GM12878 (cell line): ENCODE data around the gene UBE2E2. TPM values are rescaled to one million over a fixed set of nuclear protein-coding genes. Genes with fewer than 3 reads are reported as not detected.

Source experiments
- ATAC-seq: fragments of 200-7000 bp; cut with Tn5 transposase; 3 replicates; pipeline ENCODE4 v1.9.1; 2020; ENCODE audit warnings: mild to moderate bottlenecking, moderate library complexity
- BruUV-seq: library from RNA; stranded (reverse); fragments of 400-500 nt; replicated peaks from 2 replicates; lab custom pipeline; 2021; lab: Mats Ljungman, UMichigan
- CTCF ChIA-PET: fragments of 300-600 bp; sonication (Branson Sonifier 250); formaldehyde crosslinking; extraction: SDS; loops from one replicate; lab custom pipeline; 2021; ENCODE audit warnings: inconsistent platforms; lab: Yijun Ruan, JAX
- POLR2A ChIA-PET: fragments of 350-600 bp; formaldehyde crosslinking; extraction: SDS; loops from one replicate; lab custom pipeline; 2021; ENCODE audit warnings: inconsistent platforms; lab: Charles Lee
- RAD21 ChIA-PET: fragments of 300-600 bp; sonication (Branson Sonifier 250); formaldehyde crosslinking; loops from one replicate; lab custom pipeline; 2023; ENCODE audit warnings: antibody characterized with exemption; ENCODE audit not compliant: unreplicated experiment; lab: Charles Lee
- SMC1A ChIA-PET: fragments of 300-600 bp; sonication (Branson Sonifier 250); formaldehyde crosslinking; loops from one replicate; lab custom pipeline; 2023; ENCODE audit not compliant: unreplicated experiment, uncharacterized antibody; lab: Charles Lee
- DNase-seq: peaks from one replicate; pipeline ENCODE4 v3.0.0-alpha.2; 2011; ENCODE audit warnings: low read depth, low spot score
- FAIRE-seq: peaks from 3 replicates; lab custom pipeline; 2011; peaks lifted over from hg19 to GRCh38; lab: Jason Lieb, UNC
- H2AFZ ChIP-seq: 2 replicates; pipeline ENCODE4 v1.6.0; 2011; ENCODE audit warnings: low read depth, low read length, control low read depth; ENCODE audit not compliant: control insufficient read depth
- H3K27ac ChIP-seq: 2 replicates; pipeline ENCODE4 v1.5.1; 2011; ENCODE audit warnings: control low read depth; ENCODE audit not compliant: control insufficient read depth, insufficient read depth
- H3K27me3 ChIP-seq, 2 experiments: replicated peaks in 1 of 2; 2 replicates each; pipeline versions ENCODE4 v1.6.0 to v1.6.1; 2011; ENCODE audit warnings: low read length in 1 of 2; ENCODE audit not compliant: control insufficient read depth in 2 of 2, insufficient read depth in 2 of 2
- H3K36me3 ChIP-seq, 2 experiments: 2 replicates each; pipeline ENCODE4 v1.5.1; 2011; ENCODE audit warnings: low read length in 1 of 2; ENCODE audit not compliant: control insufficient read depth in 2 of 2, insufficient read depth in 2 of 2
- H3K4me1 ChIP-seq: 2 replicates; pipeline ENCODE4 v1.6.1; 2011; ENCODE audit warnings: mild to moderate bottlenecking, low read length, moderate library complexity, mixed read lengths; ENCODE audit not compliant: control insufficient read depth, insufficient read depth
- H3K4me2 ChIP-seq: 2 replicates; pipeline ENCODE4 v1.6.0; 2011; ENCODE audit warnings: control low read depth; ENCODE audit not compliant: control insufficient read depth, insufficient read depth
- H3K4me3 ChIP-seq: fragments of 200-600 bp; sonication (generic); 2 replicates; pipeline ENCODE4 v1.5.1; 2016
- H3K79me2 ChIP-seq: 2 replicates; pipeline ENCODE4 v1.6.0; 2011; ENCODE audit warnings: low read length; ENCODE audit not compliant: control insufficient read depth, insufficient read depth
- H3K9ac ChIP-seq: 2 replicates; pipeline ENCODE4 v1.8.0; 2011; ENCODE audit warnings: low read length, control low read depth, mixed read lengths; ENCODE audit not compliant: control insufficient read depth, insufficient read depth
- H3K9me3 ChIP-seq: replicated peaks from 3 replicates; pipeline ENCODE4 v1.5.1; 2011; ENCODE audit warnings: mild to moderate bottlenecking, low read length; ENCODE audit not compliant: control insufficient read depth, insufficient read depth
- H4K20me1 ChIP-seq: 2 replicates; pipeline ENCODE4 v1.6.0; 2011; ENCODE audit not compliant: control insufficient read depth, insufficient read depth
- ASH2L ChIP-seq: fragments of 300-600, 200-600 bp; sonication (generic); IDR thresholded peaks from 2 replicates; pipeline ENCODE4 v1.6.1; 2017; ENCODE audit warnings: low read depth, mild to moderate bottlenecking, borderline replicate concordance
- CBFB ChIP-seq: IDR thresholded peaks from 2 replicates; pipeline ENCODE4 v1.6.1; 2016; ENCODE audit warnings: antibody characterized with exemption, low read depth
- CBX5 ChIP-seq: sonication (generic); IDR thresholded peaks from 2 replicates; pipeline ENCODE4 v1.6.1; 2016; ENCODE audit warnings: low read depth, moderate library complexity, mild to moderate bottlenecking, inconsistent platforms
- CHD4 ChIP-seq: fragments of 200-600 bp; sonication (generic); IDR thresholded peaks from 2 replicates; pipeline ENCODE4 v1.6.1; 2016; ENCODE audit warnings: mild to moderate bottlenecking
- DPF2 ChIP-seq: fragments of 450-650 bp; IDR thresholded peaks from 2 replicates; pipeline ENCODE4 v1.6.1; 2017; ENCODE audit warnings: mild to moderate bottlenecking
- LARP7 ChIP-seq: fragments of 450-650 bp; IDR thresholded peaks from 2 replicates; pipeline ENCODE4 v1.6.1; 2017; ENCODE audit warnings: mild to moderate bottlenecking
- MEF2A ChIP-seq: IDR thresholded peaks from 2 replicates; pipeline ENCODE4 v1.6.1; 2011; ENCODE audit warnings: low read depth, mild to moderate bottlenecking, low read length, moderate library complexity; ENCODE audit not compliant: insufficient read depth
- MTA2 ChIP-seq: fragments of 450-650 bp; IDR thresholded peaks from 2 replicates; pipeline ENCODE4 v1.6.1; 2016; ENCODE audit warnings: low read depth, mild to moderate bottlenecking, moderate library complexity
- NFYA ChIP-seq: IDR thresholded peaks from 2 replicates; pipeline ENCODE4 v1.6.1; 2011; ENCODE audit warnings: low read depth, mild to moderate bottlenecking, low read length, improper control_type of control experiment, borderline replicate concordance
- POU2F2 ChIP-seq: IDR thresholded peaks from 3 replicates; pipeline ENCODE4 v1.6.1; 2011; ENCODE audit warnings: low read depth, mild to moderate bottlenecking, low read length, borderline replicate concordance
- RELA ChIP-seq: fragments of 450-650 bp; IDR thresholded peaks from 2 replicates; pipeline ENCODE4 v1.8.0; 2014; ENCODE audit warnings: borderline replicate concordance; ENCODE audit not compliant: partially characterized antibody
- RUNX3 ChIP-seq: IDR thresholded peaks from 2 replicates; pipeline ENCODE4 v1.6.1; 2012; ENCODE audit warnings: low read length, inconsistent platforms
- STAT1 ChIP-seq: fragments of 450-650 bp; conservative IDR thresholded peaks from 2 replicates; pipeline ENCODE4 v1.6.1; 2014; ENCODE audit warnings: antibody characterized with exemption, mild to moderate bottlenecking
- STAT3 ChIP-seq: IDR thresholded peaks from 2 replicates; pipeline ENCODE4 v1.6.1; 2011; ENCODE audit warnings: low read depth, low read length, improper control_type of control experiment
- SUPT20H ChIP-seq: IDR thresholded peaks from 2 replicates; pipeline ENCODE4 v1.6.1; 2011; ENCODE audit warnings: low read depth, mild to moderate bottlenecking, low read length, moderate library complexity, borderline replicate concordance; ENCODE audit not compliant: control insufficient read depth
- TCF3 ChIP-seq: IDR thresholded peaks from 2 replicates; pipeline ENCODE4 v1.6.1; 2012; ENCODE audit warnings: low read depth, mild to moderate bottlenecking, low read length, borderline replicate concordance; ENCODE audit not compliant: insufficient read depth
- YBX1 ChIP-seq: fragments of 450-650 bp; IDR thresholded peaks from 2 replicates; pipeline ENCODE4 v1.6.1; 2016; ENCODE audit warnings: antibody characterized with exemption
- WGBS: methylation state at CpG from one replicate; pipeline ENCODE4 v1.1.6; 2016; ENCODE audit warnings: low lambda C conversion rate; ENCODE audit not compliant: insufficient replicate concordance, insufficient coverage; ENCODE audit errors: missing lambda C conversion rate; 5-methylcytosine and 5-hydroxymethylcytosine counted together
- in situ Hi-C: fragments of 300-500 bp; cut with MboI; formaldehyde crosslinking; loops from 9 replicates; pipeline ENCODE4 v1.14.3; 2018; ENCODE audit warnings: mixed read lengths
- intact Hi-C: fragments of 100-400 bp; cut with micrococcal nuclease; formaldehyde crosslinking; loops from one replicate; pipeline ENCODE4 v1.14.2; 2022; ENCODE audit not compliant: unreplicated experiment
- polyA plus RNA-seq, 11 experiments: library from polyadenylated mRNA; depleted of rRNA in 4 of 11; unstranded in 6 of 11; stranded (reverse) in 5 of 11; fragments of >200 nt; fragmentation: Nextera tagmentation in 4 of 11; fragmentation: Illumina TruSeq in 1 of 11; extraction: Ambion mirVana in 4 of 11; extraction: Trizol in 1 of 11; gene quantifications; 1 replicate in 1 of 11; 2 replicates in 10 of 11; pipeline versions ENCODE4 v1.2.1 to v1.2.3, GENCODE V29; 2011 to 2016; ENCODE audit warnings: inconsistent platforms in 2 of 11, missing spikeins in 2 of 11, low read depth in 1 of 11
- total RNA-seq, 4 experiments: library from RNA; depleted of rRNA in 3 of 4; stranded (reverse); fragments of >200 nt in 3 of 4; fragmentation: Illumina TruSeq in 1 of 4; extraction: Trizol in 1 of 4; gene quantifications; 2 replicates each; pipeline versions ENCODE4 v1.2.1 to v1.2.3, GENCODE V29; 2013 to 2021
- TF ChIP-seq, protein P1 (sequence below): fragments of 150-350 bp; IDR thresholded peaks from 2 replicates; pipeline ENCODE4 v1.6.1; 2014; ENCODE audit warnings: mild to moderate bottlenecking, low read depth, low read length
- TF ChIP-seq, protein P2 (sequence below): IDR thresholded peaks from 2 replicates; pipeline ENCODE4 v1.6.1; 2012; ENCODE audit warnings: improper control_type of control experiment, low read depth, low read length; ENCODE audit not compliant: insufficient replicate concordance

Gene UBE2E2
- total and polyA plus RNA-seq, 10 of the 15 experiments (the other 5 are each of a cell fraction or from before 2014, with no cell fraction given), result 8.7 to 71.0 (median 36.4) TPM

DNA sequence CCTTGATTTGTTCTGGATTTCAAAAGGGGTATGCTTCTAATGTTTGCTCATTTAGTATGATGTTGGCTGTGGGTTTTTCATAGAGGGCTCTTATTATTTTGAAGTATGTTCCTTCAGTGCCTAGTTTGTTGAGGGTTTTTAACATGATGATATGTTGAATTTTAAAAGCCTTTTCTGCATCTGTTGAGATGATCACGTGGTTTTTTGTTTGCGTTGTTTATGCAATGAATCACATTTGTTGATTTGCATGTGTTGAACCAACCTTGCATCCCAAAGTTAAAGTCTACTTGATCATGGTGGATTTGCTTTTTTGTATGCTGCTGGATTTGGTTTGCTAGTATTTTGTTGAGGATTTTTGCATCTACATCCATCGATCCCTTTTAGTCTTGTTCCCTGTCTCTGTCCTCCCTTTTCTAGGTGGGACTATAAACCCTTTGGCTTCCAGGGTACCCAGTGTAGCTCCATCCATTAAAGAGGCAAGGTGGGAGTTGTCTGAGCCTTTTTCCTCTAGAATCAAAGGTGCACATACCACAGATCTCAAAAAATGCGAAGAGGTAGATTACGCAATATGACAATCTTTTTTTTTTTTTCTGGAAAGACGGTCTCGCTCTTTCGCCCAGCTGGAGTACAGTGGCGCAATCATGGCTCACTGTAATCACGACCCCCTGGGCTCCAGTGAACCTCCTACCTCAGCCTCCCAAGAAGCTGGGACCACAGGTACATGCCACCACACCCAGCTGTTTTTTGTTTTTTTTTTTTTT is 381.0 kb downstream of the UBE2E2 start:
- SMC1A ChIA-PET, result interaction anchor here (1.0 to 1.2 kb wide), 3 partner anchors 10 to 235 kb away, joined by 3 to 4 read pairs (median 3); no protein-coding TSS in a partner anchor
- no peaks in the 10 kb centered on the region; a peak in 1 of 4 replicates for H3K36me3 ChIP-seq
- no peaks in the 10 kb centered on the region for H4K20me1 ChIP-seq
- FAIRE-seq, result no peak
- no peak overlapping the region for H3K4me2 ChIP-seq
- intact Hi-C loops, result no loop called here
- H3K4me3 ChIP-seq, result no peak overlapping the region
- no peaks in the 10 kb centered on the region for H3K27me3 ChIP-seq
- no peaks in the 10 kb centered on the region for H3K9me3 ChIP-seq
- no peak for ATAC-seq
- no peak overlapping the region for H3K27ac ChIP-seq
- in situ Hi-C loops, result no loop called here
- H3K4me1 ChIP-seq, result no peaks in the 10 kb centered on the region
- no peak for DNase-seq
- BruUV-seq, result no TSS peak
- no peaks in the 10 kb centered on the region for H3K79me2 ChIP-seq
- 94% methylated on average over 10 of the region's 10 CpGs for WGBS
- RAD21 ChIA-PET, result no interaction called here
- H2AFZ ChIP-seq, result no peak overlapping the region
- CTCF ChIA-PET, result interaction anchor here (0.6 kb wide), 1 partner anchor 25 kb away, joined by 3 read pairs; no protein-coding TSS in a partner anchor
- H3K9ac ChIP-seq, result no peak overlapping the region
- POLR2A ChIA-PET, result interaction anchor here (0.6 kb wide), 1 partner anchor 37 kb away, joined by 4 read pairs; no protein-coding TSS in a partner anchor
- TF ChIP-seq, protein P1, sequence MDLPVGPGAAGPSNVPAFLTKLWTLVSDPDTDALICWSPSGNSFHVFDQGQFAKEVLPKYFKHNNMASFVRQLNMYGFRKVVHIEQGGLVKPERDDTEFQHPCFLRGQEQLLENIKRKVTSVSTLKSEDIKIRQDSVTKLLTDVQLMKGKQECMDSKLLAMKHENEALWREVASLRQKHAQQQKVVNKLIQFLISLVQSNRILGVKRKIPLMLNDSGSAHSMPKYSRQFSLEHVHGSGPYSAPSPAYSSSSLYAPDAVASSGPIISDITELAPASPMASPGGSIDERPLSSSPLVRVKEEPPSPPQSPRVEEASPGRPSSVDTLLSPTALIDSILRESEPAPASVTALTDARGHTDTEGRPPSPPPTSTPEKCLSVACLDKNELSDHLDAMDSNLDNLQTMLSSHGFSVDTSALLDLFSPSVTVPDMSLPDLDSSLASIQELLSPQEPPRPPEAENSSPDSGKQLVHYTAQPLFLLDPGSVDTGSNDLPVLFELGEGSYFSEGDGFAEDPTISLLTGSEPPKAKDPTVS, result no peak
- TF ChIP-seq RELA (no peak), NFYA (no peak), CBFB (no peak), ASH2L (no peak), YBX1 (no peak), TCF3 (no peak), CHD4 (no peak), RUNX3 (no peak), MTA2 (no peak), STAT3 (no peak), POU2F2 (no peak), SUPT20H (no peak), CBX5 (no peak), LARP7 (no peak), MEF2A (no peak), DPF2 (no peak), STAT1 (no peak)
- TF ChIP-seq, protein P2, sequence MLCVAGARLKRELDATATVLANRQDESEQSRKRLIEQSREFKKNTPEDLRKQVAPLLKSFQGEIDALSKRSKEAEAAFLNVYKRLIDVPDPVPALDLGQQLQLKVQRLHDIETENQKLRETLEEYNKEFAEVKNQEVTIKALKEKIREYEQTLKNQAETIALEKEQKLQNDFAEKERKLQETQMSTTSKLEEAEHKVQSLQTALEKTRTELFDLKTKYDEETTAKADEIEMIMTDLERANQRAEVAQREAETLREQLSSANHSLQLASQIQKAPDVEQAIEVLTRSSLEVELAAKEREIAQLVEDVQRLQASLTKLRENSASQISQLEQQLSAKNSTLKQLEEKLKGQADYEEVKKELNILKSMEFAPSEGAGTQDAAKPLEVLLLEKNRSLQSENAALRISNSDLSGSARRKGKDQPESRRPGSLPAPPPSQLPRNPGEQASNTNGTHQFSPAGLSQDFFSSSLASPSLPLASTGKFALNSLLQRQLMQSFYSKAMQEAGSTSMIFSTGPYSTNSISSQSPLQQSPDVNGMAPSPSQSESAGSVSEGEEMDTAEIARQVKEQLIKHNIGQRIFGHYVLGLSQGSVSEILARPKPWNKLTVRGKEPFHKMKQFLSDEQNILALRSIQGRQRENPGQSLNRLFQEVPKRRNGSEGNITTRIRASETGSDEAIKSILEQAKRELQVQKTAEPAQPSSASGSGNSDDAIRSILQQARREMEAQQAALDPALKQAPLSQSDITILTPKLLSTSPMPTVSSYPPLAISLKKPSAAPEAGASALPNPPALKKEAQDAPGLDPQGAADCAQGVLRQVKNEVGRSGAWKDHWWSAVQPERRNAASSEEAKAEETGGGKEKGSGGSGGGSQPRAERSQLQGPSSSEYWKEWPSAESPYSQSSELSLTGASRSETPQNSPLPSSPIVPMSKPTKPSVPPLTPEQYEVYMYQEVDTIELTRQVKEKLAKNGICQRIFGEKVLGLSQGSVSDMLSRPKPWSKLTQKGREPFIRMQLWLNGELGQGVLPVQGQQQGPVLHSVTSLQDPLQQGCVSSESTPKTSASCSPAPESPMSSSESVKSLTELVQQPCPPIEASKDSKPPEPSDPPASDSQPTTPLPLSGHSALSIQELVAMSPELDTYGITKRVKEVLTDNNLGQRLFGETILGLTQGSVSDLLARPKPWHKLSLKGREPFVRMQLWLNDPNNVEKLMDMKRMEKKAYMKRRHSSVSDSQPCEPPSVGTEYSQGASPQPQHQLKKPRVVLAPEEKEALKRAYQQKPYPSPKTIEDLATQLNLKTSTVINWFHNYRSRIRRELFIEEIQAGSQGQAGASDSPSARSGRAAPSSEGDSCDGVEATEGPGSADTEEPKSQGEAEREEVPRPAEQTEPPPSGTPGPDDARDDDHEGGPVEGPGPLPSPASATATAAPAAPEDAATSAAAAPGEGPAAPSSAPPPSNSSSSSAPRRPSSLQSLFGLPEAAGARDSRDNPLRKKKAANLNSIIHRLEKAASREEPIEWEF, result no peak
